GM23338 (cell line): ENCODE measurements around the gene GALNT9.
A peak's percentile ranks its signal among the peaks of the same experiment; 100 is the strongest.

Experiments
- CREB1 ChIP-seq: fragments of 250-450 bp; sonication (Bioruptor Pico); IDR thresholded peaks from 2 replicates; pipeline ENCODE4 v1.5.0; 2020; ENCODE audit warnings: low read depth, mild to moderate bottlenecking, moderate library complexity
- EZH2 ChIP-seq: fragments of 200-600 bp; sonication (generic); IDR thresholded peaks from one replicate; pipeline ENCODE4 v1.8.0; 2017; ENCODE audit warnings: antibody characterized with exemption, mild to moderate bottlenecking, low read depth; ENCODE audit not compliant: unreplicated experiment
- EZH2phosphoT487 ChIP-seq: fragments of 200-600 bp; sonication (generic); IDR thresholded peaks from one replicate; pipeline ENCODE4 v1.8.1; 2018; ENCODE audit warnings: antibody characterized with exemption; ENCODE audit not compliant: unreplicated experiment
- NANOG ChIP-seq: IDR thresholded peaks from 2 replicates; pipeline ENCODE4 v1.6.1; 2016; ENCODE audit warnings: antibody characterized with exemption, borderline replicate concordance
- POLR2AphosphoS5 ChIP-seq: IDR thresholded peaks from 2 replicates; pipeline ENCODE4 v1.6.1; 2016; ENCODE audit warnings: antibody characterized with exemption, low read depth
- ZNF114 ChIP-seq: fragments of 250-450 bp; sonication (Bioruptor Pico); IDR thresholded peaks from 2 replicates; pipeline ENCODE4 v1.5.0; 2020; ENCODE audit warnings: mild to moderate bottlenecking, moderate library complexity
- TF ChIP-seq, protein P1 (sequence below), 2 experiments: fragments of 200-600 bp in 1 of 2; sonication (generic) in 1 of 2; conservative IDR thresholded peaks; 2 replicates each; pipeline versions ENCODE4 v1.5.1 to v1.6.1; 2016 to 2017; ENCODE audit warnings: antibody characterized with exemption in 2 of 2, low read depth in 2 of 2, mild to moderate bottlenecking in 2 of 2, moderate library complexity in 1 of 2
- TF ChIP-seq, protein P2 (sequence below): IDR thresholded peaks from one replicate; pipeline ENCODE4 v1.6.1; 2018; ENCODE audit warnings: antibody characterized with exemption; ENCODE audit not compliant: unreplicated experiment

DNA sequence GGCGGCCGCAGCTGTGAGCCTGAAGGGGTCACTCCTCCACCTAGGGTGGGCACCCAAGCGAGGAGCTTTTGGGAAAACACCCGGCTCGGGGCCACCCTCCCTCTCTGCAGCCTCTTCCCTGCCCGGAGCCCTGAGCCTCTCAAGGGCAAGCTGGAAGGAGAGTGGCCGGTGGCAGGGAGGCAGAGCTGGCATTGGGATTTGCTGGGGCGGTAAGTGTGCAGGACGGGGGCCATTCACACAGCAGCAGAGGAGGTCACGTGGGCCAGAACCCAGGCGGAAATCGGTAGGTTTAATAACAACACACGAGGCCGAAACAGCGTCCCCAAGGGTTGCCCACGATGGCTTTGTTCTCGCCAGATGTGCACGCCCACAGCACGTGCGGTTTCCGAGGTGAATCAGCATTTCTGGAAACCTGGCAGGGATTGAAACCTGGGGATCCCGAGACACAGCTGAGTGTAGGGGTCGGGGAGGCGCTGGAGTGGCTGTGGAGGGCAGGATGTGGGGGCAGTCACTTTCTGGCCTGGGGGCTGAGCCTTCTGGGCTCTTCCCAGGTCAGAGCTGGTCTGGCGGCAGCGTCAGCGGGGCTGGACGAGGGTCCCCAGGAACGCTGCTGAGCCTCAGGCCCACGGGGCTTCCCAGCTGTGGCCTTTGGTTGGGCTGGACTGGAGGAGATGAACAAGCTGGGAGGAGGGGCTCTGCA is 161.6 kb downstream of the GALNT9 start:
- TF ChIP-seq, protein P1, sequence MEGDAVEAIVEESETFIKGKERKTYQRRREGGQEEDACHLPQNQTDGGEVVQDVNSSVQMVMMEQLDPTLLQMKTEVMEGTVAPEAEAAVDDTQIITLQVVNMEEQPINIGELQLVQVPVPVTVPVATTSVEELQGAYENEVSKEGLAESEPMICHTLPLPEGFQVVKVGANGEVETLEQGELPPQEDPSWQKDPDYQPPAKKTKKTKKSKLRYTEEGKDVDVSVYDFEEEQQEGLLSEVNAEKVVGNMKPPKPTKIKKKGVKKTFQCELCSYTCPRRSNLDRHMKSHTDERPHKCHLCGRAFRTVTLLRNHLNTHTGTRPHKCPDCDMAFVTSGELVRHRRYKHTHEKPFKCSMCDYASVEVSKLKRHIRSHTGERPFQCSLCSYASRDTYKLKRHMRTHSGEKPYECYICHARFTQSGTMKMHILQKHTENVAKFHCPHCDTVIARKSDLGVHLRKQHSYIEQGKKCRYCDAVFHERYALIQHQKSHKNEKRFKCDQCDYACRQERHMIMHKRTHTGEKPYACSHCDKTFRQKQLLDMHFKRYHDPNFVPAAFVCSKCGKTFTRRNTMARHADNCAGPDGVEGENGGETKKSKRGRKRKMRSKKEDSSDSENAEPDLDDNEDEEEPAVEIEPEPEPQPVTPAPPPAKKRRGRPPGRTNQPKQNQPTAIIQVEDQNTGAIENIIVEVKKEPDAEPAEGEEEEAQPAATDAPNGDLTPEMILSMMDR (conservative IDR thresholded peaks at IDR 0.05; ENCODE audit: low read depth in 2 of 2): 0 out of 4 replicates have a peak, but pooled peaks of 1 of the 2 experiments have one; percentile 10
- no peak for TF ChIP-seq POLR2AphosphoS5
- TF ChIP-seq EZH2: no peak
- TF ChIP-seq EZH2phosphoT487: no peak
- no peak for TF ChIP-seq NANOG
- TF ChIP-seq, protein P2, sequence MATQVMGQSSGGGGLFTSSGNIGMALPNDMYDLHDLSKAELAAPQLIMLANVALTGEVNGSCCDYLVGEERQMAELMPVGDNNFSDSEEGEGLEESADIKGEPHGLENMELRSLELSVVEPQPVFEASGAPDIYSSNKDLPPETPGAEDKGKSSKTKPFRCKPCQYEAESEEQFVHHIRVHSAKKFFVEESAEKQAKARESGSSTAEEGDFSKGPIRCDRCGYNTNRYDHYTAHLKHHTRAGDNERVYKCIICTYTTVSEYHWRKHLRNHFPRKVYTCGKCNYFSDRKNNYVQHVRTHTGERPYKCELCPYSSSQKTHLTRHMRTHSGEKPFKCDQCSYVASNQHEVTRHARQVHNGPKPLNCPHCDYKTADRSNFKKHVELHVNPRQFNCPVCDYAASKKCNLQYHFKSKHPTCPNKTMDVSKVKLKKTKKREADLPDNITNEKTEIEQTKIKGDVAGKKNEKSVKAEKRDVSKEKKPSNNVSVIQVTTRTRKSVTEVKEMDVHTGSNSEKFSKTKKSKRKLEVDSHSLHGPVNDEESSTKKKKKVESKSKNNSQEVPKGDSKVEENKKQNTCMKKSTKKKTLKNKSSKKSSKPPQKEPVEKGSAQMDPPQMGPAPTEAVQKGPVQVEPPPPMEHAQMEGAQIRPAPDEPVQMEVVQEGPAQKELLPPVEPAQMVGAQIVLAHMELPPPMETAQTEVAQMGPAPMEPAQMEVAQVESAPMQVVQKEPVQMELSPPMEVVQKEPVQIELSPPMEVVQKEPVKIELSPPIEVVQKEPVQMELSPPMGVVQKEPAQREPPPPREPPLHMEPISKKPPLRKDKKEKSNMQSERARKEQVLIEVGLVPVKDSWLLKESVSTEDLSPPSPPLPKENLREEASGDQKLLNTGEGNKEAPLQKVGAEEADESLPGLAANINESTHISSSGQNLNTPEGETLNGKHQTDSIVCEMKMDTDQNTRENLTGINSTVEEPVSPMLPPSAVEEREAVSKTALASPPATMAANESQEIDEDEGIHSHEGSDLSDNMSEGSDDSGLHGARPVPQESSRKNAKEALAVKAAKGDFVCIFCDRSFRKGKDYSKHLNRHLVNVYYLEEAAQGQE: no peak
- TF ChIP-seq ZNF114 (CRISPR knock-in tag): no peak
- TF ChIP-seq CREB1 (CRISPR knock-in tag): no peak
